Panc1 (cell line): ENCODE results near the gene PAQR7. TPM values are rescaled to one million over a fixed set of nuclear protein-coding genes. Genes with fewer than 3 reads are reported as not detected.

Experiments
- ATAC-seq: fragments of 200-7000 bp; cut with Tn5 transposase; 2 replicates; pipeline ENCODE4 v1.9.1; 2020; ENCODE audit warnings: mild to moderate bottlenecking, moderate library complexity
- BruUV-seq: library from RNA; stranded (reverse); fragments of 400-500 nt; replicated peaks from 2 replicates; lab custom pipeline; 2021; lab: Mats Ljungman, UMichigan
- CTCF ChIA-PET: fragments of 300-600 bp; sonication (Branson Sonifier 250); formaldehyde crosslinking; loops from one replicate; lab custom pipeline; 2022; ENCODE audit warnings: antibody characterized with exemption; lab: Charles Lee
- POLR2A ChIA-PET: fragments of 300-600 bp; sonication (Branson Sonifier 250); formaldehyde crosslinking; loops from one replicate; lab custom pipeline; 2022; ENCODE audit warnings: antibody characterized with exemption; lab: Charles Lee
- DNase-seq: peaks from one replicate; pipeline ENCODE4 v3.0.0-alpha.2; 2010; ENCODE audit warnings: low read depth, low spot score
- H3K27ac ChIP-seq: 2 replicates; pipeline ENCODE4 v1.5.1; 2011; ENCODE audit warnings: mild to moderate bottlenecking, low read length, inconsistent platforms
- H3K27me3 ChIP-seq: fragments of 200-500 bp; sonication (Bioruptor generic); 2 replicates; pipeline ENCODE4 v1.6.0; 2014; ENCODE audit warnings: low read length, inconsistent platforms; ENCODE audit not compliant: control insufficient read depth, insufficient read depth
- H3K36me3 ChIP-seq: fragments of 200-500 bp; sonication (Bioruptor generic); 2 replicates; pipeline ENCODE4 v1.5.1; 2014; ENCODE audit warnings: inconsistent platforms, mild to moderate bottlenecking, low read length, moderate library complexity; ENCODE audit not compliant: control insufficient read depth, insufficient read depth
- H3K4me1 ChIP-seq: 2 replicates; pipeline ENCODE4 v1.5.1; 2011; ENCODE audit warnings: inconsistent platforms, mild to moderate bottlenecking, low read length, moderate library complexity; ENCODE audit not compliant: control insufficient read depth, insufficient read depth
- H3K4me3 ChIP-seq, 2 experiments: 2 replicates each; pipeline ENCODE4 v1.5.1; 2011 to 2012; ENCODE audit warnings: low read depth in 2 of 2, low read length in 2 of 2, mild to moderate bottlenecking in 2 of 2, inconsistent platforms in 1 of 2, moderate library complexity in 1 of 2
- H3K9me3 ChIP-seq: fragments of 200-500 bp; sonication (Bioruptor generic); 2 replicates; pipeline ENCODE4 v1.5.1; 2014; ENCODE audit warnings: low read depth, mild to moderate bottlenecking, inconsistent platforms, low read length, moderate library complexity; ENCODE audit not compliant: control insufficient read depth, insufficient read depth
- CTCF ChIP-seq: fragments of 450-650 bp; IDR thresholded peaks from 2 replicates; pipeline ENCODE4 v1.5.1; 2017; ENCODE audit warnings: mild to moderate bottlenecking
- POLR2AphosphoS5 ChIP-seq: IDR thresholded peaks from 2 replicates; pipeline ENCODE4 v1.6.1; 2012; ENCODE audit warnings: mild to moderate bottlenecking, low read depth, low read length, moderate library complexity
- REST ChIP-seq, 2 experiments: IDR thresholded peaks; 2 replicates each; pipeline ENCODE4 v1.6.1; 2011 to 2012; ENCODE audit warnings: low read depth in 2 of 2, control low read depth in 1 of 2, low read length in 1 of 2, mild to moderate bottlenecking in 1 of 2, moderate library complexity in 1 of 2; ENCODE audit not compliant: insufficient read depth in 1 of 2
- SIN3A ChIP-seq: IDR thresholded peaks from 2 replicates; pipeline ENCODE4 v1.6.1; 2012; ENCODE audit warnings: low read depth, mild to moderate bottlenecking, low read length, moderate library complexity, borderline replicate concordance; ENCODE audit not compliant: insufficient read depth
- TCF7L2 ChIP-seq: IDR thresholded peaks from 2 replicates; pipeline ENCODE4 v1.6.1; 2011; ENCODE audit warnings: mild to moderate bottlenecking, low read depth, low read length, inconsistent platforms
- in situ Hi-C: cut with HindIII; loops from 2 replicates; pipeline ENCODE4 v1.10.0; 2016; ENCODE audit warnings: low sequenced_read_pairs, low pct_unique_long_range_greater_than_20kb
- intact Hi-C: fragments of 100-400 bp; cut with micrococcal nuclease; formaldehyde crosslinking; loops from one replicate; pipeline ENCODE4 v1.10.0; 2022; ENCODE audit not compliant: unreplicated experiment
- total RNA-seq: library from RNA; stranded (reverse); gene quantifications from one replicate; pipeline ENCODE4 v1.2.1, GENCODE V29; 2021; ENCODE audit not compliant: unreplicated experiment

Gene PAQR7
- total RNA-seq, 1 experiment from 2014 or later: 30.9 TPM

DNA sequence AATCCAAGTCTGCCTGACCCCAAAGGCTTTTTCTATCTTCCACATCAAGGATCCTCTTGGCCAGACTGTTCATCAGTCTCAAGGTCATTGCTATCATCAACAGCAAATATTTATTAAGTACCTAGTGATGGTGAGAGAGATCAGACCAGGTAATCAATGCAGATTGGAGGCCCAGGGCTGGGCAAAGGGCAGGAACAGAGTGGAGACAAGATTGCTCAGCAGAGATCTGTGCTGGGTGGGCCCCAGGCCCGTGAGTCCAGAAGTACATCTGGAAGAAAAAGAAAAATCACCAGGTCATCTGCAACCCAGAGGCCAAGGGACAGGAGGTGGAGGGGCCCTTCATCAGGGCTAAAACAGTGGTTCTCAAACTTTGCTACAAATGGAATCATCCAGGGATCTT lies 10.1 kb upstream of the PAQR7 start:
- TF ChIP-seq POLR2AphosphoS5 (no peak), TCF7L2 (no peak), REST (IDR thresholded peaks at IDR 0.05; ENCODE audit: insufficient read depth in 1 of 2, low read depth in 2 of 2, low read length in 1 of 2) (no peak), SIN3A (no peak), CTCF (no peak)
- CTCF ChIA-PET: no interaction called here
- Histone ChIP-seq H3K4me3 (no peak overlapping the region), H3K27ac (peak overlapping the region; percentile 6; the same call in 1 of the 2 replicates), H3K27me3 (no peaks in the 10 kb centered on the region), H3K36me3 (no peaks in the 10 kb centered on the region), H3K9me3 (no peaks in the 10 kb centered on the region), H3K4me1 (peaks cover 18% of the 10 kb centered on the region)
- BruUV-seq: no TSS peak
- intact Hi-C loops (no loop called here), in situ Hi-C loops (no loop called here)
- POLR2A ChIA-PET: no interaction called here
- ATAC-seq (no peak), DNase-seq (no peak)

DNA sequence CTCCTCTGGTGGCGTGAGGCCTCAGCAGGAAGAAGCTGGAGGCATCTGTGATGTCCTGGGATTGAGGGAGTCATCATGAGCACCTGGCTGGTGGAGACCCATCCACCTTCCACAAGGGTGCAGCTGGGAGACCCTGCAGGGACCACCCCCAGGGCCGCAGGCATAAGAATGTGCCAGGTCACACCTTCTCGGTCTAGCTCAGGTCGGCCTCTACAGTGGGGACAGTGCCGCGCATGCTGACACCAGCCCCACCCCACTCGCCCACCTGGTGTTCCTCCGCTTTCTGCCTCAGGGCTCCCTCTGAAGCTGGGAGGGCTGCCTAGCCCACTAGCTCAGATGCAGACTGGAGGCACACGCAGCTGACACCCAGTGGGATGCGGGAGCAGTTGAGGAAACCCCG lies 5.8 kb upstream of the PAQR7 start:
- no peak for TF ChIP-seq TCF7L2
- no peak for TF ChIP-seq REST (IDR thresholded peaks at IDR 0.05; ENCODE audit: insufficient read depth in 1 of 2, low read depth in 2 of 2, low read length in 1 of 2)
- Histone ChIP-seq H3K27ac (no peak overlapping the region; the same call in 1 of the 2 replicates), H3K4me3 (no peak overlapping the region), H3K4me1 (peaks cover 10% of the 10 kb centered on the region), H3K36me3 (no peaks in the 10 kb centered on the region), H3K9me3 (no peaks in the 10 kb centered on the region), H3K27me3 (no peaks in the 10 kb centered on the region)
- ATAC-seq (no peak), DNase-seq (no peak)
- ChIA-PET POLR2A (no interaction called here), CTCF (no interaction called here)
- in situ Hi-C loops (no loop called here), intact Hi-C loops (no loop called here)
- BruUV-seq: no TSS peak
